Stimulated activated effector memory CD8-positive, alpha-beta T cell treated with anti-CD3 and anti-CD28 coated beads, Interleukin-12 subunit alpha, Interleukin-12 subunit beta, amount 100 ng/mL, for 72 hours (primary cell): Measurements from ENCODE around the gene DIPK2B.

Source experiments
- ATAC-seq: fragments of 150-1000 bp; cut with Tn5 transposase; 2 replicates; pipeline ENCODE4 v1.10.0; 2021
- DNase-seq, 2 donors: peaks; one replicate each; pipeline ENCODE4 v3.0.0; 2021 to 2022; ENCODE audit warnings: low spot score in 2 of 2
- H3K27ac Mint-ChIP-seq: one replicate; pipeline ENCODE4 v1.8.0; 2022; ENCODE audit warnings: mild to moderate bottlenecking, mixed read lengths
- H3K36me3 Mint-ChIP-seq: one replicate; pipeline ENCODE4 v1.8.0; 2022; ENCODE audit warnings: mild to moderate bottlenecking, mixed read lengths
- H3K4me1 Mint-ChIP-seq: one replicate; pipeline ENCODE4 v1.8.0; 2022; ENCODE audit warnings: mixed read lengths
- H3K4me3 Mint-ChIP-seq: one replicate; pipeline ENCODE4 v1.8.0; 2022; ENCODE audit warnings: mild to moderate bottlenecking, mixed read lengths
- H3K9me3 Mint-ChIP-seq: one replicate; pipeline ENCODE4 v1.8.0; 2022; ENCODE audit warnings: mixed read lengths

DIPK2B gene

GRCh38 chrX:45187731-45188130 is 12.9 kb downstream of the DIPK2B start:
- Mint-ChIP-seq H3K36me3 (no peaks in the 10 kb centered on the region), H3K4me3 (peak overlapping the region; percentile 73), H3K4me1 (peaks cover 13% of the 10 kb centered on the region), H3K9me3 (no peaks in the 10 kb centered on the region), H3K27ac (peak overlapping the region; percentile 38)
- DNase-seq = no peak
- ATAC-seq = no peak

DNA sequence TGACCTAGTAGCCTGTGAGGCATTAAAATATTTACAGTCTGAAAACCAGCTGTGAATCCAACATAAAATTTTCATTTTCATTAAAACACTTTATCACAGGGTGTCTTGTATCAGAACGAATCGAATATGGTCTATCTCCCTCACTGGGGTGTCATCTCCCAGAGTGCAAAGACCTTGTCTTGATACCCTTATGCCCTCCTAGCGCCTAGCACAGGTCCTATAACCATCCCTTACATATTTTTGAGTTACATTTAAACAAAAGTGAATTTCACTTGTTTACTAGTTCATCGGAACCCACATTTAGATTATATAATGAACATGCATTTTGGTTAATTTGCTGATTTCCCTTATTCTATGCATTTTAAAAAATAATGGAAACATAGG is 14.0 kb downstream of the DIPK2B start:
- no peaks in the 10 kb centered on the region for H3K9me3 Mint-ChIP-seq
- H3K4me1 Mint-ChIP-seq = peaks cover 13% of the 10 kb centered on the region
- H3K36me3 Mint-ChIP-seq = no peaks in the 10 kb centered on the region
- H3K27ac Mint-ChIP-seq = peak overlapping the region; percentile 38
- peak overlapping the region; percentile 73 for H3K4me3 Mint-ChIP-seq
- DNase-seq (no peak), ATAC-seq (no peak)

DNA sequence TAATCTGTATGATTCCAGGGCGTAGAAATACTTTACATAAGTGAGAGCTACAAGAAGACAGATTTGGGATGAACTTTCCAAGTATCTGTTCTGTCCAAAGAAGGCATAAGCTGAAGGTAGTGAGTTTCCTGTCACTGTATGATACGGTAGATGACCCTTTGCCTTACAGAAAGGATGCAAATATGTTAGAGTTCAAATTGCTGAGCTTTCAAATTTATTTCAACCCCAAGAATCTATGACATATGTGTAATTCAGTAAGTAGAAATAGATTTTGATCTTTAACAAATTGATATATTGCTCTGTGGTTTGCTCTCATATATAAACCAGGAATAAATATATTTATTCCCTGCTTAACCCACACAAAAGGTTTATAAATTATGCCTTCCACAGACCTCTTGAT is 16.5 kb downstream of the DIPK2B start:
- no peak overlapping the region for H3K4me3 Mint-ChIP-seq
- no peaks in the 10 kb centered on the region for H3K36me3 Mint-ChIP-seq
- peaks cover 13% of the 10 kb centered on the region for H3K4me1 Mint-ChIP-seq
- DNase-seq (no peak), ATAC-seq (no peak)
- no peaks in the 10 kb centered on the region for H3K9me3 Mint-ChIP-seq
- H3K27ac Mint-ChIP-seq = no peak overlapping the region

GRCh38 chrX:45172890-45173289 is 27.8 kb downstream of the DIPK2B start:
- no peaks in the 10 kb centered on the region for H3K9me3 Mint-ChIP-seq
- peaks cover 4% of the 10 kb centered on the region for H3K36me3 Mint-ChIP-seq
- H3K27ac Mint-ChIP-seq = no peak overlapping the region
- no peaks in the 10 kb centered on the region for H3K4me1 Mint-ChIP-seq
- no peak for DNase-seq
- ATAC-seq = peak; percentile 47
- no peak overlapping the region for H3K4me3 Mint-ChIP-seq

GRCh38 chrX:45166781-45167180 is 33.9 kb downstream of the DIPK2B start:
- Mint-ChIP-seq H3K27ac (no peak overlapping the region), H3K36me3 (no peaks in the 10 kb centered on the region), H3K9me3 (no peaks in the 10 kb centered on the region), H3K4me3 (no peak overlapping the region), H3K4me1 (no peaks in the 10 kb centered on the region)
- ATAC-seq = no peak
- DNase-seq = no peak

GRCh38 chrX:45165726-45166125 is 35.0 kb downstream of the DIPK2B start:
- Mint-ChIP-seq H3K27ac (no peak overlapping the region), H3K4me3 (no peak overlapping the region), H3K36me3 (no peaks in the 10 kb centered on the region), H3K4me1 (no peaks in the 10 kb centered on the region), H3K9me3 (no peaks in the 10 kb centered on the region)
- DNase-seq (no peak), ATAC-seq (no peak)

GRCh38 chrX:45164995-45165394 is 35.7 kb downstream of the DIPK2B start:
- Mint-ChIP-seq H3K4me1 (no peaks in the 10 kb centered on the region), H3K4me3 (no peak overlapping the region), H3K36me3 (no peaks in the 10 kb centered on the region), H3K9me3 (peaks cover 4% of the 10 kb centered on the region), H3K27ac (no peak overlapping the region)
- no peak for ATAC-seq
- DNase-seq = no peak

DNA sequence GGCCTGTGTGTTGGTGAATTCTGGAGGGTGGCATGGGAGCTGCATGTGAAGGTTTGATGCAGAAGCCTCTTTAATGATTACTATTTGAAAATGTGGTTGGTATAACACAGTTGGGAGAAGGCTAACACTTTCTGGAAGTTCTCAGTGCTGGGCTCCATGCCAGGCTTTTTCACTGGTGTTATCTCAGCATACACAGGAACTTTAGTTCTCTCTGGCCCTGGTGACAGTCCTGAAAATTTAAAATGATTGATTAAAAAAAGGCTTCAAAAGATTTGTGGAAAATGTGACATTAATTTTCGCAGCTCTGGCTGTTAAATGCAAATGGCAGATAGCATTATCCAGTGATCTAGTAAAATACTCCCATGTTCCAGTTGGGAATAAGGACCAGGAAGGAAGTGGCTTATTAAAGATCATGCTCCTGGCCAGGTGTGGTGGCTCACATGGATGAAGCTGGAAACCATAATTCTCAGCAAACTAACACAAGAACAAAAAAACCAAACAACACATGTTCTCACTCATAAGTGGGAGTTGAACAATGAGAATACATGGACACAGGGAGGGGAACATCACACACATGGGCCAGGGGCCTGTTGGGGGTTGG is 36.6 kb downstream of the DIPK2B start:
- Mint-ChIP-seq H3K4me3 (no peak overlapping the region), H3K36me3 (no peaks in the 10 kb centered on the region), H3K27ac (no peak overlapping the region), H3K9me3 (peaks cover 4% of the 10 kb centered on the region), H3K4me1 (no peaks in the 10 kb centered on the region)
- DNase-seq = no peak
- no peak for ATAC-seq

GRCh38 chrX:45157647-45158046 is 43.0 kb downstream of the DIPK2B start:
- Mint-ChIP-seq H3K4me1 (no peaks in the 10 kb centered on the region), H3K4me3 (no peak overlapping the region), H3K36me3 (no peaks in the 10 kb centered on the region), H3K27ac (no peak overlapping the region), H3K9me3 (peaks cover 4% of the 10 kb centered on the region)
- ATAC-seq (no peak), DNase-seq (no peak)

DNA sequence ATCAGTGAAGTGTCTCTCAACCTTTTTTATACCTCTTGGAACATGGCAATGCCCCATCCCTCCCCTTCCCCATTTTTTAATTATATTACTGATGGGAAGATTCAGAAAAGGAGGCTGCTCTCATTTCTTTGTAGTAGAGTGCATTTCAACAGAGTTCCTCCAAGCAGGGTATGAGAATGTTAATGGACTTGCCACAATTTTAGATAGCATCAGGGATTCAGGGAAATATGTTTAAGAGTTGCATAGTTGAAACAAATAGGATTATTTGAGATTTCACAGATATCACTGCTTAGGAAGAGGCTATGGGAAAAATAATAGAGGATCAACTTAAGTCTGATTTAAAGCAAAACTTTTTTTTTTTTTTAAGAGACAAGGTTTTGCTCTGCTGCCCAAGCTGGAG is 46.2 kb downstream of the DIPK2B start:
- DNase-seq (no peak), ATAC-seq (no peak)
- Mint-ChIP-seq H3K4me3 (no peak overlapping the region), H3K4me1 (no peaks in the 10 kb centered on the region), H3K36me3 (no peaks in the 10 kb centered on the region), H3K9me3 (no peaks in the 10 kb centered on the region), H3K27ac (no peak overlapping the region)

DNA sequence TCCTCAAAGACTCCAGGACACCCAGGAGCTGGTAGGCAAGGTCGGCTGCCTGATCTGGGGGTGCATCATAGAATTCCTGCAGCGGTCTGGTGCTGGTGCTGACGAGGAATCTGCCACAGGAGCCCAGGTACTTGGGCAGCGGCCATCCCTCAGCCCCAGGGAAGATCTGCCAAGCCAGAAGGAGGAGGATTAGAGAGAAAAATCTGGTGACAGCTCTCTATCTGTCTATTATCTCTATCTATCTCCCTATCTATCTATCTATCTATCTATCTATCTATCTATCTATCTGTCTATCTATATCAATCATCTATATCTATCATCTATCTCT is 46.7 kb downstream of the DIPK2B start:
- Mint-ChIP-seq H3K9me3 (no peaks in the 10 kb centered on the region), H3K4me3 (no peak overlapping the region), H3K4me1 (no peaks in the 10 kb centered on the region), H3K27ac (no peak overlapping the region), H3K36me3 (no peaks in the 10 kb centered on the region)
- no peak for DNase-seq
- no peak for ATAC-seq
